Measurements from ENCODE around the gene MBP.

Gene MBP

GRCh38 chr18:77079088-77079487 is 53.5 kb downstream of the MBP start:
- DNase-seq: no peak

GRCh38 chr18:77078690-77079070 is 53.9 kb downstream of the MBP start:
- no peak for DNase-seq

- DNase-seq: no peak
Observed at GRCh38 chr18:77077941-77078689, 54.5 kb downstream of the MBP start.

GRCh38 chr18:77077401-77077800 is 55.2 kb downstream of the MBP start:
- no peak for DNase-seq

- DNase-seq: no peak
Observed at GRCh38 chr18:77076111-77076510, 56.5 kb downstream of the MBP start.

DNA sequence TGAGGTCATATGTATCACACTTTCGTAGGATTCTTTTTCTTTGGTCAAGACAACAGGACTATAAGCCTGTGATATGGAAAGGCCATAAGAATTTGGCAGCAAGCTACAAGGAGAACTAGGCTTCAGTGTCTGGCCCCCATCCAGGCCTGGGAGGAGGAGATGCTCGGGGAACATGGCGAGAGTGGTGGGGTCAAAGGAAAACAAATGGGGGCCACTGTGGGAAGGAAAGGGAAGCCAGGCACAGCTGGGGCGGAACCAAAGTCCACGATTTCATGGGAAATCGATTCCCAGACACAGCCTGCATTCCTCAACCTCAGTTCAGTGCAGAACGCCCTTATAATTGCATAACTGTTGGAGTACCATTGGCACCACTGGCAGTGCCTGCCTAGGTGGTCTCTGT is 58.2 kb downstream of the MBP start:
- no peak for DNase-seq

- no peak for DNase-seq
Observed at GRCh38 chr18:77073336-77074093, 59.1 kb downstream of the MBP start.

DNA sequence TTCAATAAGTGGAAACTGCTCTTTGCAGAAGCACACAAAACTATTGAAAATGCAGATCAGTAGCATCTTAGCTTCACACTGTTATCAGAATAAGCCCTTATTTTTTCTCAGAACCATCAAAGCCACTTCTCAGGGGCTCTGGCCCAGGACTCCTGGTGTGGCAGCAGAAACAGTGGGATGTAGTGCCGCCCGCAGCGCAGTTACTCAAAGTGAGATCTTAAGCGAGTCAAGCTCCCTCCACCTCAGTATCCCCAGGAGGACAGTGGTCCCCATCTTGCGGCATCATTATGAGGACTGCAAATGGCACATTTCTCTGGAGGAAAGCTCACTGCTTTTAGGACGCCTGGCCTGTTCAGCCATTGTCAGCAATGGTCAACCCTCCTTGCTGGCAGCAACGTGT is 60.0 kb downstream of the MBP start:
- DNase-seq: no peak

GRCh38 chr18:77071711-77072292 is 60.8 kb downstream of the MBP start:
- peak in 1 of 2 experiments; percentile 30 for DNase-seq

DNA sequence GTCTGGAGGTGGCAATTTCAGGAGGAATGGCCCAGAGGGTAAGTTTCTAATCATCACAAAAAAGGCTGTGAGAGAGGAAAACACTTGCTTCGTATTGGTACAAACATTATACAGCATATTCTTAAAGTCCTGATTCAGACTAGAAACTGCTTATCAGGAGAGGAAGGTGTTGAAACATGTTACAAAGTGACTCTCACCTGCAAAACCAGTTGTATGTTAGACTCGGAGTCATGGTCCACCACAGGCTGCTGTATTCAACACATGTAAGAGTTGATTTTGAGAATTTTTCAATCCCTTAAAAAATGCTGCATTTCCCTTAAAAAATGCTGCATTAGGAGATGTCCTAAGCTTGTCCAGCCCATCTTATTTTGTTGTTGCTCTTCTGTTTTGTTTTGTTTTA is 61.5 kb downstream of the MBP start:
- no peak for DNase-seq

GRCh38 chr18:77070627-77071026 is 62.0 kb downstream of the MBP start:
- no peak for DNase-seq

DNA sequence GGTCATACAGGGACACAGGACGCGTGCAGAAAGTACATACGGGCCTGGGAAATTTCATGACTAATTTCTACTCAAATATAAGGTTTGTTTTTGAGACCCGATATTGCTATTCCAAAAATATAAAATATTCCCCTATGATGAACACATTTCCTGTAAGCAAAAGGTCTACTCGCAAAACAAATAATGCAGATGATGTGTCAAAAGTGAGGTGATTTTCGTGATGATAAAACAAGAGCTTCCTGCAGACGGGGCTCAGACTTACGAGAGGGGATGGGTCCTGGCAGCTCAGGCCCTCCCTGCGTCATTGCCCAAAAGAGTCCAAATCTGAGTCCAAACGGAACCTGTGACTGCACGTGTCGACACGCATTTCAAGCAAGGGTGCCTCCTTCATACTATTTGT is 62.7 kb downstream of the MBP start:
- no peak for DNase-seq

DNA sequence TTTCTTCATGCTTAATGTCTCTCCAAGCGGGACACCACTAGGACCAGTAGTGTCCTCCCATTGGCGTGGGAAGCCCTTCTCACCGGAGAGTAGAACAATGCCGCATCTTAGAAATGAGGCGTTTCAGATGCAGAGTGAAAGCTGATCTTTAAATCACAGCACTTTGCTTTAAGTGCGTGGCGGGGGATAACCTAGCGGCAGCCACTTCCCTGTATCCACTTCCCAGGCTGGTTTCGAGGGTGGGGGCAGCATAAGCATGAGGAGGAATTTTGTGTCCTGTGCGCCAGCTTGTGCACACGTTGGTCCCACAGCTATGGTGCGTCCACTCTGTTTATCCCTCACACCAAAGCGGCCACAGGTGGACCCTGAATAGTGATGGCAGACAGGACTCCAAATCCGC is 63.1 kb downstream of the MBP start:
- no peak for DNase-seq

- DNase-seq: no peak
Observed at GRCh38 chr18:77068321-77069312, 64.0 kb downstream of the MBP start.

GRCh38 chr18:77067291-77068061 is 65.1 kb downstream of the MBP start:
- no peak for DNase-seq

- DNase-seq: no peak
Observed at GRCh38 chr18:77066689-77067088, 65.9 kb downstream of the MBP start.

GRCh38 chr18:77066101-77066500 is 66.5 kb downstream of the MBP start:
- DNase-seq: no peak

- no peak for DNase-seq
Observed at GRCh38 chr18:77065221-77065981, 67.2 kb downstream of the MBP start.

DNA sequence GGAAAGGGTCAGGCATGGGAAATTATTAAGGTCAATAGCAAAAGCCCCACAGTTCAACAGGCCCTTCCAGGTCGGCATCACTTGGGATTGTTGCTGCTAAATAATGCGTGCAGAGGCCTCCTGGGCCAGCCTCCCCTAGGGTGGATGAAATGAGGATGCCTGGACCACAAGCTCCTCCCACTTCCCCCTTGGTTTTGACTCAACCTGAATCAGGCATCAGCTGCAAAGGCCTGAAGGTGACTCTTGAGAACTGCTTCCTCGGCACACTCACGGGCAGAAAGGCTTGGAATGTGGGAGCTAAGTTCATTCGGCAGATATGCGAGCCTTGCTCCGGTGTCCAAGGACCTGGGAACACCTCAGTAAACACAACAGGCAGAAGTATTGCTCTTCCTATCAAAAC is 69.3 kb downstream of the MBP start:
- no peak for DNase-seq

GRCh38 chr18:77062518-77063003 is 70.0 kb downstream of the MBP start:
- no peak for DNase-seq

GRCh38 chr18:77061946-77062517 is 70.6 kb downstream of the MBP start:
- DNase-seq: no peak
